ENCODE results near the gene RUBCN.
A peak's percentile ranks its signal among the peaks of the same experiment; 100 is the strongest.

RUBCN gene

DNA sequence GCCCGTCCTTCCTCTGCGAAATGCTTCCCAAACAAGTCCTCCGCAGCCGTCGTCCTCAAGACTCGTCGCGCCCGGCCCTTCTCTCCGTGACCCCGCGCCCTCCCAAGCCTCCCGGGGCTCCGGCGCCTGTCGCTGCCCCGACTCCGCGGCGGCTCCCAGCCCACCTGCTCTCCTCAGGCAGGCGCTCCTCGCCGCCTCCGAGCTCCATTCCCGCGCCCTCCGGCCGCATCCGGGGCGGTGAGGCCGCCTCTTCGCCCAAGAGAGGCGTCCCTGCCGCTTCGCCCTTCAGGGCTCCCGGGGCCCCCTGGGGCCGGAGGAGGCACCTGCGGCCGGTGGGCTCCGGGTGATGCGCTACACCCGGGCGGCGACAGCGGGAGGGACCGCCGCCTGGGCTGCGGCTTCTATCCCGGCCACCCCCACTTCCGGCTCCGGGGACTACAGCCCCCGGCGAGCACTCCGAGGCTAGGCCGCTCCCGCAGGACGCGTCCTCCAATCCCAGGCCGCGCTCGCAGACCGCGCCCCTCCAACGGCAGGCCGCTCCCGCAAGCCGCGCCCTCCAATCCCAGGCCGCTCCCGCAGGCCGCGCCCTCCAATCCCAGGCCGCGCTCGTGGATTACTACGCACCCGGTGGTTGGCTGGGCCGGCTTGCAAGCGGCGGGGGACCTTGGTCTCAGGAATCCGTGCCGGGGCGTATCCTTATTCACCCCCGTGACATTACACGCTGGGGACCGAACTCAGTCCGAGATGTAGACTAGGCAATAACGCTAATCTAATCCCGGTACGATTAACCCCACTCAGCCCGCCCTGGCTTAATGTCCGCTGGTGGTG lies at the start of gene RUBCN:
Gene RUBCN, minus strand, starts transcription at position 414 of the 828 bp plus-strand sequence. Its CDS starts 185 bp downstream, at position 229.
- peak; percentile 64 for DNase-seq (ENCODE audit: low read depth)

DNA sequence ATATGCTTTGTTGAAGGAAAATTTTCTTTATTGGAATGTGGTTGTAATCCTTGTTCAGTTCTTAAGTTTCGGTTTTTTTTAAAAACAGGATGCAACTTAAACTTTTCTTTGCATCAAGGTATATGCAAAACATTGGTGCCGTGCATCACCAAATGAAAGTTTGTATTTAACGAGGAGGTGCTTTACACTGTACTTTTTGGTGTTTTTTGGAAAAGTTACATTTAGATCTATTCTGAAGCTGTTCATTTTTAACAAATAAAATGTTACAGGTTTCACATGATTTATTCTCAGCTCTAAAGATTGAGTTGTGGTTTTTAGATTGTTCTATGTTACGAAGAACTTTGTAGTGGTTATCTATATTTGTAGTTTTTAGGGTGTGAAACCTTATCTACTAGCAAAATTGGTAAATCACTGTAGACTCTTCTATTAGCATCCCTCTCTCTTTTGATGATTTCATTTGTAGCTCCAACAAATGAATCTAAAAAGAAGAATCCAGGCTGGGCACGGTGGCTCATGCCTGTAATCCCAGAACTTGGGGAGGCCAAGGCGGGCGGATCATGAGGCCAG lies 47.4 kb upstream of the RUBCN start:
- no peak for DNase-seq (ENCODE audit: low read depth)

DNA sequence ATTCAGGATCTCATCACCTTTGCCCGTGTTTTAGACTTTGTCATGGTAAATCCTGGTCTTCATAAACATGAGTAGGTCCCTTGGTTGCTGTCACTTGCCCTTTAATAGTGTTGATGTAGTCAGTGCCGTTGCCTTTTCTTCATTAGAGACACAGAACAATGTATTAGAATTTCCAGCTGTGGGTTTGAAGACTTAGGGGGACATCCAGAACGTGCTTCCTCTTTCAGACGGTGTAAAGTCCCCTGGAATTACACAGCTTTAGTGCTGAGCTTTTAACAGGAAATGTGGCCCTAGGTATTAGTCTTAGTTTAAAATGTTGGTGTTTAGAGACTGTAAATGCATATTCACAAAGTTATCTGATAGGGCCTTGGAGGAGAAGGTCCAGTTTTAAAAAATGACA lies 45.5 kb upstream of the RUBCN start:
- DNase-seq (ENCODE audit: low read depth) = no peak

DNA sequence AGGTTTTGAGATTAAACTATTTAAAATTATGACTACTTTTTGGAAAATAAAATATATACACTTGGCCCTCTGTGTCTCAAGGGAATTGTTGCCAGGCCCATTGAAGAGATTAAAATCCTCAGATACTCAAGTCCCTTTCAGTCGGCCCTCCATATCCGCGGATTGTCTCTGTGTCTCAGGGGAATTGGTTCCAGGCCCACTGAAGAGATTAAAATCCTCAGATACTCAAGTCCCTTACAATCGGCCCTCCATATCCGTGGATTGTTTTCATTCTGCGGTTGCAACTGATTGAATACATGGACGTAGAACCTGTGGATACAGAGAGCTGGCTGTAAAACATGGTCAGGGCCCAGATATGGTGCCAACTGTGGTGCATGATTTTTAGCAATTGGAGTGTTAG lies 38.6 kb upstream of the RUBCN start:
- no peak for DNase-seq (ENCODE audit: low read depth)

DNA sequence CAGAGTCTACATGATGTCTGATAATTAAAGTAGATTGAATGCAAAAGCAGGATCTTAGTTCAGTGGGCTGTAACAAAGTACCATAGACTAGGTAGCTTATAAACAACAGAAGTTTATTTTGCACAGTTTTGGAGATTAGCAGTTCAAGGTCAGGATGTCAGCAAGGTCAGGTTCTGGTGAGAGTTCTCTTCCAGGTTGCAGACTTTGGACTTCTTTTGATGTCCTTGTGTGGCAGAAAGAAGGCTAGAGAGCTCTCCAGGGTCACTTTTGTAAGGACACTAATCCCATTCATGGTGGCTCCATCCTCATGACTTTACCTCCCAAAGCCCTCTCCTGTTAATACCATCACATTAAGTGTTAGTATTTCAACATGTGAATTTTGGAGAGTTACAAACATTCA lies 25.1 kb upstream of the RUBCN start:
- DNase-seq (ENCODE audit: low read depth) = no peak

DNA sequence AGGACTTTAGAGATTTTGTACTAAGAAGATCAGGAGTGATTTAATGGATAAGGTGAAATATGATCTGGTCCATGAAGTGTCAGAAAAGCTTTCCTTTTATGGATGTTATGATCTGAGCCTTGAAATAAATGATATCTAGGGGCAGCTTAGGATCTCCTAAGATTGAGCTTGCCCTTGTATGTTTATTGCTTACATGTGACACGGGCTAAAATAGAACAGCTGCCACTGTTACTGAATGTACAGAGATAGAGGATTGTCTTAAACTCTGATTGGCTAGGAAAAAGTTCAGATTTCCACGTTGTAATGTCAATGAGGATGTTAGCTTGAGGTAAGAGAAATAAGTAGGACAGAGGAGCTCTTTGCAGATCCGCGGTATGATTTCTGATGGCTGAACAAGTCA lies 21.8 kb upstream of the RUBCN start:
- no peak for DNase-seq (ENCODE audit: low read depth)

DNA sequence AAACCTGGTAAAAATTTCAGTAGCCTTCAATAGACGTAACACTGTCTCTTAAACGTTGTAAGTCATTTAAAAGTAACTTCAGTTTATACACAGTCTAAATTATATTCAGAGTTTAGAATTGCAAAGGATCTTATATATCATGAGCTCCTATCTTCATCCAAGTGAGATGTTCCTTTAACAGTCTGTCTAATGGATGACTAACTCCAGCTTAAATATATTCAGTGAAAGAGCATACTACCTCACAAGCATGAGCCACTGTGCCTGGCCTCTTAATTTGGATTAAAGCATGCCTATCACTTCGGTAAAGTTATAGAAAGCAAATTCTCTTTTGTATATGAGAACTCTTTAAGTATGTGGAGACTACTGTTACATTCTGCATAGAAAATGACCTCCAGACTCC lies 20.0 kb upstream of the RUBCN start:
- no peak for DNase-seq (ENCODE audit: low read depth)

DNA sequence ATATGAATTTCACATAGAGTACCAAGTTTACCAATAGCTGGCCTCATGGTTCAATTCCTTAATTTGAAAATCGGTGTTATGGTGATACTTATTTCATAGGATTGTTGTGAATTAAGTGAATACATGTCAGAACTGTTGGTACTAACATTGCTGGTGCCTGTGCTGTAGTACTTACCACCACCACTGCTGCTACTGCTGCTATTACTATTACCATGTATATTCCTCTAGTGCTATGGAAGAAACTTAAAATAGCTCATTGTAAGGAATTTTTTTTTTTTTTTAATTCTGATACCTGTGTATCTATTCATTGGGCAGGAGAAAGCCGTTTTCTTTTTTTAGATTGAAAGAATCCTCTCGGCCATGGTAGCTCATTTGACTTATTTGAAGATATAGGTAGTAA lies 16.6 kb upstream of the RUBCN start:
- DNase-seq (ENCODE audit: low read depth) = no peak

DNA sequence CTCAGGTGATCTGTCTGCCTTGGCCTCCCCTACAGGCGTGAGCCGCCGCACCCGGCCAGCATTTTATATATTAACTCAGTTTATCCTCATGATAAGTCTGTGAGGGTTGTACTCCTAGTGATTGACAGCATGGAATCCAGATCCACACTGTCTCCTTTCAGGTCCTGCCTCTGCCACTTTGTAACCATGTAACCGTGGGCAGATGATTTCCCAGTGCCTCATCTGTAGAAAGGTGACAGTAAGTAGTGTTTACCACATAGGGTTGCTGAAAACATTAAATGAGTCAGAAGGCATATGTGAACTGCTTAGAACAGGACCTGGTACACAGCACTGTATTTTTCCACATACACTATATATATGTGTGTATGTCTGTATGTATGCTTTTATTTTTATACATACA lies 15.4 kb upstream of the RUBCN start:
- DNase-seq (ENCODE audit: low read depth) = no peak

DNA sequence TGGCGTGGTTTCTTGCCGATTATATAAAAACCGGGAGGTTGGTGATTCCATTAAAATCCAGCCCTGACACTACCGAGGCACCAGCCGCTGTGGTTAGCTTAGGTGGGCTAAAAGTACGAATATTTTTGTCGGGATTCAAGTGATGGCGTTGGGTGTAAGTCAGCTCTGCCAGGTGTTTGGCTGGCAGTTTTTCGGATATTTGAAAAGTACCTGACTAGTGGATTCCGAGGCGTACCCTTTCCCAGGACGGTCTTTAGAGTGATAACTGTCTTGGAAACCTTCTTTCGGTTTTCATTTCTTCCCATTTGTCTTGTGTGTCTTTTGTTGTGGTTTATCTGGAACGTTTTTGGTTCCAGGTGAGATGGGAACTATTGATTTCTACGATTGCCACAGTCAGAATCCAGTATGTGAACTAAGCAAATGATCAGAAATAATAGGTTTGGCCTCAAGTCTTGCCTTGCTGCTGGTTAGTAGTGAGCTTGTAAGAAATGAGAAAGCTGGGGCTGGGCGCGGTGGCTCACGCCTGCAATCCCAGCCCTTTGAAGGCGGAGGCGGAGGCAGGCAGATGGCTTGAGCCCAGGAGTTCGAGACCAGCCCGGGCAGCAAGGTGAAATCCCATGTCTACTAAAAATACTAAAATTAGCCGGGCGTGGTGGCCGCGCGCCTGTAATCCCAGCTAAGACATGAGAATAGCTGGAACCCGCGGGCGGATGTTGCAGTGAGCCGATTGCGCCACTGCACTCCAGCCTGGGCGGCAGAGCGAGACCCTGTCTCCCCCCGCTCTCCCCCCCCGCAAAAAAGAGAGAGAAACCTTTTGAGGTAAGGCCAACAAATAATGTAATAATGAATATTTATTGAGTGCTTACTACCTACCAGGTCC lies 14.4 kb upstream of the RUBCN start:
- no peak for DNase-seq (ENCODE audit: low read depth)

DNA sequence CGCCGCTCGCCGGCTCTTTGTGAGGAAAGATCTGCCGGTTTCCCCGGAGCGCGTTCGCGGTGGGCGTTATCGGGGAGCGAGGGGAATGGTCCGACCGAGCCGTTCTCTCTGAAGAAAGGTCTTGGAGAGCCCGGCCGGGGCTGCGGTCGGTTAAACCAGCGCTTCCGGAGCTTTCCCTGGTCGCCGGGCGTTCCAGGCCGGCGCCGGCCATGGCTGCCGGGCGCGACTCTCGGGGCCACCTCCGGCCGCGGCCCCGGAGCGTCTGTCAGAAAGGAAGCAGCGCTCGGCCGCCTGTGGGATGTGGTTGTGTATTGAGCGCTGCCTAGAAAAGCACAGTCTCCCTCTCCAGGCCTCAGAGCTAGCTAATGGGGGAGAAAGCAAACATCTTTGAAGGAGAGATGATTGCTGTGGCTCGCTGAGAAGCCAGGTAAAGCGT lies 13.7 kb upstream of the RUBCN start:
- no peak for DNase-seq (ENCODE audit: low read depth)

DNA sequence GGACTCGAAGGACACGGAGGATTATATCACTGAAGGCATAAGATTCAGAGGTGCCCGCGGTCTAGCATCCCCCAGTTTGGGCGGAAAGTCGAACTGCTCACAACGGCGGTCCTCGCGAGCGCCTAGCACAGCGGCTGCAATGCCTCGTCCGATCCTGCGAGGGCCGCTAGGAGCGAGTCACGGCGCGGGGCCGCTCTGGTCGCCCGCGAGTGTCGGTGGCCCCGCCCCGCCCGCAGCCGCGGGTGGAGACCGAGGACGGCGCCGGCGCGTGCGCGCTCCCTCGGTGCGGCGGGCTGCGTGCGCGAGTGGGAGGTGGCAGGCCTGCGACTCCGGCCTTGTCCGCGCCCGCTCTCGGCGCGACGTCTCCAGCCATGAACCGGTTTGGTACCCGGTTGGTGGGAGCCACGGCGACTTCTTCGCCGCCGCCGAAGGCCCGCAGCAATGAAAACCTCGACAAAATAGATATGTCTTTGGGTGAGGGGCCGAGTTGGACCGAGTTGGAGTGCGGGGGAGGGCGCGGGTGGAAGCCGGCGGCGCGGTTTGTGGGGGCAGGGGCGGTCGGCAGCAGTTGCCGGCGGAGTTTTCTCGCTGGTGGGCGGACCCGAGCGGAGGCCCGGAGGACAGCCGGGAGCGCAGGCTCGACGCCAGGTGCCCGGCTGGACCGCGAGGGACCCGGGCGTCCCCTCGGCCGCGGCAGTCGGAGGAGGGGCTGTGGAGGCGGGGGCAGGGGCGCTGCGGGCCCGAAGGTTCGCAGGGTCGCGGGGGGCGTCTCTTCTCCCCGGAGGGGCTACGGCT lies 13.1 kb upstream of the RUBCN start, which contains the start of gene FYTTD1:
Gene FYTTD1, plus strand, starts transcription at position 283 of the 795 bp plus-strand sequence. Its CDS starts 89 bp downstream, at position 372.
- no peak for DNase-seq (ENCODE audit: low read depth)

DNA sequence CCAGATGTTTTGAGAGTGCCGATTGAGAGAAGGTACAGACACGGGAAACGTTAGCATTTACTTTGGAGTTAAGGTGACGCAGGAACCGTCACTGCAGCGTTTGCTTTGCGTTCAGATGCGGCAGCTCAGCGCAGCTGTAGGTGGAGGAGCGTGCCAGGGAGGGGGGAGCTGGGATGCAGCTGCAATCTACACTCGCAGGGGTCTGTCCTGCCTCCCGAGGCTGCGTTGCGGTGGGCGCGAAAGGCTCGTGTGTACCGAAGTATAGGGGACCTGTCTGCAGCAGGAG lies 12.6 kb upstream of the RUBCN start:
- no peak for DNase-seq (ENCODE audit: low read depth)

DNA sequence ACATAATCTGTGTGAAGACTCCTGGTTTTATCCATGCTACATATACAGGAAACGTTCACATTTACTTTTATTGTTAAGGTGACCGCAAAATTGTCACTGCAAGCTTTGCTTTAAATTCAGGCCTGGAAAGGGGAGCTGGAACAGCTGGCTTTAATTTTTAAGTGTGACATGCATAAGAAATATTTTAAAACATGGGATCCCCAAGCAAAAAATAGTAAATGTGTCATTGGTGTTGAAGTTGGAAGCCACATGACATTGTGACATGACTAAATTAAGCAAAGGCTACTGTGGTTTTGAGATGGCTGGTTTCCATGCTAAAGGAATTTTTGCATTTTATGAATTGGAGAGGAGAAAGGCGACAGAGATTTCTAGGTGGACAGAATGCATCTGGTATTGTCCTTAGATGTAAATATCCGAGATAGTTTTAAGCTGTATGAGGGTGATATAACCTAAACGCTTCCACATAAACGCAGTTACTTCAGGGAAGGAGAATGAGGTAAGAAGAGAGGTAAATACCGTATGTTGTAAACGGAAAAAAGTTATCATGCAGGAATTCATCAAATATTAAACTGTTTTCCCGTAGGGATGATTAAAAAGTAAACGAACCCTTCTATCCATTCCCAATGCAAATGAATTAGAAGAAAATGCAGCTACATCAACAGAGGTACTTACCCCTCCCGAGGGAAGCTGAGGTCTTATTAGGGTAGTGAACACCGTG lies 12.1 kb upstream of the RUBCN start:
- no peak for DNase-seq (ENCODE audit: low read depth)

DNA sequence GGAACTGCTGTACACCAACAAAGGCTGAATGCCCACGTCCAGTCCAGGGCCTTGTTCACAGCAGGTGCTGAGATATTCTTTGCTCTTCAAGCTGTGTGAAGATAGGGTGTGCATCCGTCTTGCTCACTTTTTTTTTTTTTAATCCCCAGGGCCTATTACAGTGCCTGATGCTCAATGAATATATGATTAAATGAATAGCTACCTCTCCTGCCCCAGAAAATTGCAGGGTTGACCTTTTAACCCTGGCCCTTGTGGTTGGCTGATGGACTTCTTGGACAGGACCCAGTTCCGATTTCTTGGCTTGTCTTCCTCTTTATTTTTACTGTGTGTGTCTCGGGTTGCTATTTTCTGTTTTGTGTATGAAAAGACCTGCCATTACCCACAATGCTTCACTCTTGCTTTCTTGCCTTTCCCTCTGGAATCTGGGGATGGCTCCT lies 10.1 kb upstream of the RUBCN start:
- no peak for DNase-seq (ENCODE audit: low read depth)

DNA sequence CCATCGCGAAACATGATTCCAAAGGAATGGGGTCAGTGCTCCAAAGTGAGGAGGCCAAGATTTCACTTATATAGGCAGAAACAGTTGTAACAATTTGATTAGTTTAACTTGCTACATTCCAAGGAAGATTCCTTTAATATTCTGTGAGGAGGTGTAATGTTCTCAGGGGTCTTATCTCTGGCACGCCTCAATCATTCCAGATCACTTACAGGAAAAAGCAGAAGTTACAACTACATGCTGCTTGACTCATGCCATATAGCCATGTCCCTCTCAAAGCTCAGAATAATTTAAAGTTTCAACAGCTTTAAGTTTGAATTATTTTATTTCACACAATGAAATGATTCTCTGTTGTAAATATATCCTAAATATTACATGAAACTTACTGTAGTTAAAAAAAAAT lies 9.5 kb upstream of the RUBCN start:
- DNase-seq (ENCODE audit: low read depth) = no peak

DNA sequence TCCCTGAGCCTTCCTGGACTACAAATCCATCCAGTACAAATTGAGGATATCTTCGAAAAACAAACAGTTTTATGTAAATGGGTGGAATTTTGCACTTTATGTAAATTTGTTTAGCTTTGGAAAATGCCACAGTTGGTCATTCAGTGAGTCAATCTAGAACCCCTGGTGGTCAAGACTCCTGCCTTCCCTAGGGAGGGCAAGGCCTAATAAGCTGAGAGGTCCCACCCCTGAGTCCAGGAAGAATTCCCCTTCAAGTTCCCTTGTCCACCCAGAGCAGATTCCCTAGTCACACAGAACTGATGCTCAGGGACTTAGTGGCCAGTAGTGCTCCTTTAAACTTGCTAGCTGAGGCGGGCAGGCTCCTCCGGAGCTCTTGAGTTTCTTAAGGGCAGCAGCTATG lies 6.1 kb upstream of the RUBCN start:
- DNase-seq (ENCODE audit: low read depth) = no peak

DNA sequence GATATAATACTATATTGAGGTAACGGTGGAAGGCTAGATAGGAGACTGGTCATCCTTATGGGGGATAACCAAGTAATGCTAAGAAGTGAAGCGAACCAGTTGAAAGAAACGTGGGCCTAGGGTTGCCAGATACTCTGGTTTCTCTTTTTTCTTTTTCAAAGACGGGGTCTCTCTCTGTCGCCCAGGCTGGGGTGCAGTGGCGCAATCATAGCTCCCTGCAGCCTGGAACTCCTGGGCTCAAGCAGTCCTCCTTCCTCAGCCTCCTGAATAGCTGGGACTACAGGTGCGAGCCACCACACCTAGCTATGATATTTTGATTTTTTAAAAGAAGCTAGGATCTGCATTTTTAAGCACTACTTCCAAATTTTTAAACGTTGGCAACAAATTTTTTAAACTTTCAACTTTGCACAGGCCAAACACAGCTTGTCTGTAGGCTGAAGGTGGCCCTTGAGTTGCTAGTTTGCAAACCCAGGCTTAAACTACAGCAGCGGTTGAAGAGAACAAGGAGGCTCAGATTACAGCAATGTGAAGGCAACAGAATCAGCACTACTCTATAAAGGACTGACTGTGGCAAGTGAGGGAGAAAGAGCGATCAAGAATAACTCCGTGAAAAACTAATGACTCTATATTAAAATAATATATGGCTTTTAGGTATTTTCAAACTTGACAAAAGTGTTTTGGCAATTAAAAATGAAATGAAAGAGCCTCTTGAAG lies 1.2 kb upstream of the RUBCN start:
- no peak for DNase-seq (ENCODE audit: low read depth)

DNA sequence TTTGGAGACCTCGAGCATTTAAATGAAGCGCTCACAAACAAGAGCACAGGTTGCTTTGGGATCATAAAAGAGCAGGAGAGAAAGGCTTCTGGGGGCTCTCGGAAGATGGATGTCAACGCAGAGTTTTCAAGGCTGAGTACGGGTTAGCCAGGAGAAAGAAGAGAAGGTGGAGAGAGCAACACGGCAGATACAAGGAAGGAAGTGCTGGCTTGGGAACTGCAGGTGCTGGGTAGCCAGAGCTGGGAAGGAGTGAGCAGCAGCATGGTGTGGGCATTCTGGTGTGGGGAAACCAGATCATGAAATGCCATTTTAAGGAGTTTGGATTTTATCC lies 580 bp upstream of the RUBCN start:
- no peak for DNase-seq (ENCODE audit: low read depth)

DNA sequence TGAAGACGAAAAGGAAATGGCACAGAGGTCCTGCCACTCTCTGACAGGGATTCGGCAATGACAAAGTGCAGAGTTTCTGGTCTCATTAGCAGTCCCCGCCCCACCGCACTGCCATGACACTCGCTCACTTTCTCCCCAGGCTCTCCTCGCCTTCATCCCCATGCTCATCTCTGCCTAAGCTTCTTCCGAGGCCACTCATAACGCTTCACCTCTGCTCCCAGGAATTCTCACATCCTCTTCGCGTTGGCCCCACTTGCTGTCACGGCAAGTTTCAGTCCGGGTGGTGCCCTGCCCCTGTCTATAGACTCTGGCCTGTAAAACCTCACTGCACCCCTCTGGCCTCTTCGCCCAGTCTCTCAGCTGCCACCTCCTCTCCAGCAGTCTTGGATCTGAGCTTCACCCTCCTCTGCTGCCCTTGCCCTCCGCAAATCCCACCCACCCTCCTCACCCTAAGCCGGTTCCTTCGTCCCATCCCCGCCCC lies 654 bp downstream of the RUBCN start:
- no peak for DNase-seq (ENCODE audit: low read depth)
